VCaP (cell line): ENCODE data around the gene FRY.
A peak's percentile ranks its signal among the peaks of the same experiment; 100 is the strongest.

Experiments
- H3K27ac ChIP-seq: fragments of 450-650 bp; 2 replicates; pipeline ENCODE4 v1.5.1; 2017
- CTCF ChIP-seq: fragments of 450-650 bp; conservative IDR thresholded peaks from 2 replicates; pipeline ENCODE4 v1.5.1; 2017; ENCODE audit warnings: mild to moderate bottlenecking, moderate library complexity

The FRY gene

GRCh38 chr13:32168131-32168530, 136.6 kb downstream of the FRY start:
- H3K27ac ChIP-seq, result no peak overlapping the region
- no peak for TF ChIP-seq CTCF

GRCh38 chr13:32170841-32171240, 139.3 kb downstream of the FRY start:
- no peak overlapping the region for H3K27ac ChIP-seq
- TF ChIP-seq CTCF, result no peak

GRCh38 chr13:32173881-32174280, 142.3 kb downstream of the FRY start:
- H3K27ac ChIP-seq, result no peak overlapping the region
- TF ChIP-seq CTCF, result no peak

- H3K27ac ChIP-seq, result no peak overlapping the region
- no peak for TF ChIP-seq CTCF
Measured at GRCh38 chr13:32174366-32174765, 142.8 kb downstream of the FRY start.

GRCh38 chr13:32175307-32175706, 143.7 kb downstream of the FRY start:
- TF ChIP-seq CTCF, result no peak
- no peak overlapping the region for H3K27ac ChIP-seq

GRCh38 chr13:32175943-32176342, 144.4 kb downstream of the FRY start:
- no peak for TF ChIP-seq CTCF
- no peak overlapping the region for H3K27ac ChIP-seq

- no peak overlapping the region for H3K27ac ChIP-seq
- no peak for TF ChIP-seq CTCF
Measured at GRCh38 chr13:32176696-32177095, 145.1 kb downstream of the FRY start.

- peak overlapping the region; percentile 13; the same call in 1 of the 2 replicates for H3K27ac ChIP-seq
- TF ChIP-seq CTCF, result no peak
Measured at GRCh38 chr13:32178763-32179162, 147.2 kb downstream of the FRY start.
